Embryonic facial prominence (tissue), 1 donor: ENCODE results near the gene DIAPH3.
"Not testable (repeated sequence)": the region's sequence is repeated elsewhere in the genome, so short reads cannot be mapped to it uniquely, and the experiment has no call there.

Experiments
- DNase-seq: peaks from one replicate; pipeline ENCODE4 v3.0.0-alpha.2; 2016; ENCODE audit errors: extremely low spot score

DIAPH3 gene, protein sequence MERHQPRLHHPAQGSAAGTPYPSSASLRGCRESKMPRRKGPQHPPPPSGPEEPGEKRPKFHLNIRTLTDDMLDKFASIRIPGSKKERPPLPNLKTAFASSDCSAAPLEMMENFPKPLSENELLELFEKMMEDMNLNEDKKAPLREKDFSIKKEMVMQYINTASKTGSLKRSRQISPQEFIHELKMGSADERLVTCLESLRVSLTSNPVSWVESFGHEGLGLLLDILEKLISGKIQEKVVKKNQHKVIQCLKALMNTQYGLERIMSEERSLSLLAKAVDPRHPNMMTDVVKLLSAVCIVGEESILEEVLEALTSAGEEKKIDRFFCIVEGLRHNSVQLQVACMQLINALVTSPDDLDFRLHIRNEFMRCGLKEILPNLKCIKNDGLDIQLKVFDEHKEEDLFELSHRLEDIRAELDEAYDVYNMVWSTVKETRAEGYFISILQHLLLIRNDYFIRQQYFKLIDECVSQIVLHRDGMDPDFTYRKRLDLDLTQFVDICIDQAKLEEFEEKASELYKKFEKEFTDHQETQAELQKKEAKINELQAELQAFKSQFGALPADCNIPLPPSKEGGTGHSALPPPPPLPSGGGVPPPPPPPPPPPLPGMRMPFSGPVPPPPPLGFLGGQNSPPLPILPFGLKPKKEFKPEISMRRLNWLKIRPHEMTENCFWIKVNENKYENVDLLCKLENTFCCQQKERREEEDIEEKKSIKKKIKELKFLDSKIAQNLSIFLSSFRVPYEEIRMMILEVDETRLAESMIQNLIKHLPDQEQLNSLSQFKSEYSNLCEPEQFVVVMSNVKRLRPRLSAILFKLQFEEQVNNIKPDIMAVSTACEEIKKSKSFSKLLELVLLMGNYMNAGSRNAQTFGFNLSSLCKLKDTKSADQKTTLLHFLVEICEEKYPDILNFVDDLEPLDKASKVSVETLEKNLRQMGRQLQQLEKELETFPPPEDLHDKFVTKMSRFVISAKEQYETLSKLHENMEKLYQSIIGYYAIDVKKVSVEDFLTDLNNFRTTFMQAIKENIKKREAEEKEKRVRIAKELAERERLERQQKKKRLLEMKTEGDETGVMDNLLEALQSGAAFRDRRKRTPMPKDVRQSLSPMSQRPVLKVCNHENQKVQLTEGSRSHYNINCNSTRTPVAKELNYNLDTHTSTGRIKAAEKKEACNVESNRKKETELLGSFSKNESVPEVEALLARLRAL

GRCh38 chr13:60163478-60164233, at the start of gene DIAPH3:
Gene DIAPH3 (minus strand): TSS chr13:60163928. CDS start chr13:60163766, 162 bp downstream.
- peak; percentile 90 for DNase-seq

GRCh38 chr13:60213236-60213744, 49.6 kb upstream of the DIAPH3 start:
- no peak for DNase-seq

DNA sequence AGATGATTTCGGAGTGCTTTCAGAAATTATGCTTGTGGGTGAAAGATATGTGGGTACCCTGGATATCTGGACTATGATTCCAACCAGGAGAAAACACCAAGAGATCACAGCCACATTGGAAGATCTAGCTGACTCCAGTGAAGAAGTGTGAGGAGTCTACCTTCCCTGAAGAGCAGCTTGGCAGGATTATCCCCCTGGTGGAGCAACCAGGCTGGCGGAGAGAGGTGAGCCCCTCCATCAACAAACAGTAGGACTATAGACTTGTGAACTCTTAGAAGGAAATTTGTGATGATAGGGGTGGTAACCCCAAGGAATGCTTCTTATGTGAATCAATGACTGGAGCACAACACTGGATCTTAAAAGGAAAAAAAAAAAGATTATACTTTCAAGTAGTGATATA, 47.8 kb upstream of the DIAPH3 start:
- no peak for DNase-seq

- DNase-seq: no peak
These were observed 47.0 kb upstream of the DIAPH3 start for GRCh38 chr13:60210510-60211330.

DNA sequence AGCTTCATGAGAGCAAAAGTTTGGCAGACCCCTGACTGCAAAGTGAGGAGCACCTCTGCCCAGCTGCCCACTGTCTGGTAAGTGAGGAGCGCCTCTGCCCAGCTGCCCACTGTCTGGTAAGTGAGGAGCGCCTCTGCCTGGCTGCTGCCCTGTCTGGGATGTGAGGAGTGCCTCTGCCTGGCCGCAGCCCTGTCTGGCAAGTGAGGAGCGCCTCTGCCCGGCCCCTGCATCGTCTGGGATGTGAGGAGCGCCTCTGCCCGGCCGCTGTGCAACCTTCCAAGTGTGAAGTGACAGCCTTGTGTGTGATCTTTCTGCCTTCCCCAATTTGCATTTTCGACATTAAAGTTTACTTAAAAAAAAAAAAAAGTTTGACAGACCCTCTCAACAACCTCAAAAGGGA, 41.8 kb upstream of the DIAPH3 start:
- not testable (repeated sequence) for DNase-seq

GRCh38 chr13:60201286-60201685, 37.6 kb upstream of the DIAPH3 start:
- DNase-seq: no peak

GRCh38 chr13:60195893-60196292, 32.2 kb upstream of the DIAPH3 start:
- not testable (repeated sequence) for DNase-seq

GRCh38 chr13:60182907-60183306, 19.2 kb upstream of the DIAPH3 start:
- no peak for DNase-seq

GRCh38 chr13:60178327-60178726, 14.6 kb upstream of the DIAPH3 start:
- DNase-seq: no peak

DNA sequence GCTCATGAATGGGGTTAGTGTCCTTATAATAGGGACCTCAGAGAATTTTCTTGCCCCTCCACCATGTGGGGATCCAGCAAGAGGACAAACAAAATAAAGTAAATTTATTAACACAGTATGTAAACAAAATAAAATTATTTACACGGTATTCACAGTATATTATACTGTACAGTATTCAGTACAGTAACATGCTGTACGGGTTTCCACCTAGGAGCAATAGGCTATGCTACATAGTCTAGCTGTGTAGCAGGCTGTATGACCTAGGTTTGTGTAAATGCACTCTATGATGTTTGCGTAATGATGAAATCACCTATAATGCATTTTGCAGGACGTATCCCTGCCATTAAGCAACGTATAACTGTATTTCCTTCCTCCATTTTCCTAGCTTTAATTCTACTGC, 11.8 kb upstream of the DIAPH3 start:
- DNase-seq: no peak

DNA sequence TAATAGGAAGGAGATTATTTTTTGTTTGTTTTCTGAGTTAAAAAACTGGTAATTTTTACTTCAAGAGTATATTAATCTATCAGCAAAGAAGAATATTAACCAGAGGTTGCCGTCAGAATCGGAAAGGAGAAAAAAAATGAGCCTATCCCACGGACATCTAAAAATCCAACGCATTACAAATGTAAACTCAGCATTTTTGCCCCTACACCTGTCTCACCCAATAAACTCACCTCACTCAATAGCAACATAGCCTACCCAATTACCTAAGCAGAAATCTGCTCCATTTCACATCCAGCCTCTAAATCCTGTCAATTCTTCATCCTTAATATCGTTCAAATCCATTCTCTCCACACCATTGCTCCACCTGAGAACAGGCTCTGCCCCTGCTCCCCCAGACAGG, 10.4 kb upstream of the DIAPH3 start:
- no peak for DNase-seq

- DNase-seq: no peak
These were observed 8.4 kb upstream of the DIAPH3 start for GRCh38 chr13:60172111-60172510.

DNA sequence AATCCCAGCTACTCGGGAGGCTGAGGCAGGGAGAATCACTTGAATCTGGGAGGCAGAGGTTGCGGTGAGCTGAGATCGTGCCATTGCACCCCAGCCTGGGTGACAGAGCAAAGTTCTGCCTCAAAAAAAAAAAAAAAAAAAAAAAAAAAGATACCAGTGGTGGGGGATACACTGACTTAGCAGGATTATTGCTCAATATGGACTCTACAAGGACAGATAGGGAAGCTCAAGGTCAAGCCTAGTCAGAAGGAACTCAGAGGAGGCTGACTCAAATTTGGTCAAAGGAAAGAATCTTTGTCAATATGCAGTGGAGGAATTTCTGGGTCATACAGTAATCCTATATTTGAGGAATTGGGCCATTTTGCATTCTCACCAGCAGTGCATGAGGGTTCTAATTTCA, 6.7 kb upstream of the DIAPH3 start:
- DNase-seq: no peak

- DNase-seq: no peak
These were observed 5.7 kb upstream of the DIAPH3 start for GRCh38 chr13:60169239-60170031.

DNA sequence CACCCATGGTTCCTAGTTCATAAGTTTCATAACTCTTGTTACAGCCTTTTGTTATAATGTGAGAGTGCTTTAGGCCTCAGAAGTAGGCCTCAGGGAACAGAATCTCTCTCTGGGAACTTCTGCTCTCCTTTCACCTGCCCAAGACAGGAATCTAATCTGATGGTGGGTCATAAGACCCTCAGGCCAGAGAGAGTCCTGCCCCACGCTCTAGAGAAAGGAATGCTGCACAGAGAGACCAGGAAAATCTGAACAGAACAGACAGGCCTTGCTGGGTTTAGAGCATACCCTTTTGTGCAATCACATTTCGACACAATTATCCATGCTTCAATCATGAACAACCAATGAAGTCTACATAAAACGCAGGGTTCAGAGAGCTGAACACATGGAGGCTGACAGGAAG, 3.4 kb upstream of the DIAPH3 start:
- DNase-seq: no peak

GRCh38 chr13:60165391-60166099, 1.8 kb upstream of the DIAPH3 start:
- DNase-seq: no peak

GRCh38 chr13:60164234-60164889, 634 bp upstream of the DIAPH3 start:
- no peak for DNase-seq

DNA sequence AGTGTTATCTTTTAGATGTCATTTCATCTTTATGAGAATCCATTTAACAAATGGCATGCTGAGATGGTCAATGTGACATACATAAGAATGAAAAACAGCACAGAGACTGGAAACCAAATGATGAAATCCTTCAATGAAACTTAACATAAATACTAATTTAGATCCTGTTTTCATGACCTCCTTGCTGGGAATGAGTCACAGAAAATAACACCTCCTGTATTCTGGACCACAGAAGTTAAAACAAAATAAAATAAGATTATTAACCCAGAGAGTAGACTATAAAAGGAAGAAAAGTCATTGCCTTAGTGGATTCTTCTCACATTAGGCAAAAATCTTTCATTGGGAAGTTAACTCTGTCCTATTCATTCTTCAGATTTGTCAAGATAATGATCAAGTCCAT, 1.6 kb downstream of the DIAPH3 start:
- no peak for DNase-seq
